Natural killer cell (primary cell): ENCODE results near the gene PLXDC1. TPM values are rescaled to one million over a fixed set of nuclear protein-coding genes. Genes with fewer than 3 reads are reported as not detected.
A peak's percentile ranks its signal among the peaks of the same experiment; 100 is the strongest.

ENCODE experiments used
- ATAC-seq, 3 donors: fragments of 150-1000 bp in 2 of 3; fragments of 200-7000 bp in 1 of 3; cut with Tn5 transposase; 1 replicate in 1 of 3; 2 replicates in 2 of 3; pipeline ENCODE4 v1.10.0; 2021; ENCODE audit warnings: mild to moderate bottlenecking in 2 of 3, moderate library complexity in 2 of 3
- DNase-seq, 2 donors: peaks; one replicate each; pipeline versions ENCODE4 v3.0.0 to v3.0.0-alpha.2; 2013 to 2021; ENCODE audit warnings: mixed read lengths in 1 of 2
- H3K27ac ChIP-seq: one replicate; pipeline ENCODE4 v1.5.1; 2013; ENCODE audit warnings: mild to moderate bottlenecking, low read length
- H3K27me3 ChIP-seq: one replicate; pipeline ENCODE4 v1.6.1; 2013; ENCODE audit warnings: low read length; ENCODE audit not compliant: control insufficient read depth, insufficient read depth
- H3K36me3 ChIP-seq: one replicate; pipeline ENCODE4 v1.6.1; 2013; ENCODE audit warnings: low read length; ENCODE audit not compliant: control insufficient read depth, insufficient read depth
- H3K4me1 ChIP-seq: one replicate; pipeline ENCODE4 v1.6.1; 2013; ENCODE audit warnings: low read length; ENCODE audit not compliant: control insufficient read depth, insufficient read depth
- H3K4me3 ChIP-seq: one replicate; pipeline ENCODE4 v1.5.1; 2013; ENCODE audit warnings: low read length
- H3K9me3 ChIP-seq: one replicate; pipeline ENCODE4 v1.6.1; 2013; ENCODE audit warnings: low read length; ENCODE audit not compliant: control insufficient read depth, insufficient read depth
- H3K27ac Mint-ChIP-seq, 2 donors: one replicate each; pipeline ENCODE4 v1.8.0; 2022; ENCODE audit warnings: mild to moderate bottlenecking in 2 of 2, mixed read lengths in 2 of 2, moderate library complexity in 1 of 2
- H3K27me3 Mint-ChIP-seq, 2 donors: one replicate each; pipeline ENCODE4 v1.8.0; 2022; ENCODE audit warnings: low read depth in 2 of 2, mixed read lengths in 2 of 2
- H3K36me3 Mint-ChIP-seq: one replicate; pipeline ENCODE4 v1.8.0; 2022; ENCODE audit warnings: mixed read lengths
- H3K4me1 Mint-ChIP-seq, 2 donors: one replicate each; pipeline ENCODE4 v1.8.0; 2022; ENCODE audit warnings: mixed read lengths in 2 of 2
- H3K4me3 Mint-ChIP-seq: one replicate; pipeline ENCODE4 v1.8.0; 2022; ENCODE audit warnings: mild to moderate bottlenecking, moderate library complexity, mixed read lengths
- H3K9me3 Mint-ChIP-seq, 2 donors: one replicate each; pipeline ENCODE4 v1.8.0; 2022; ENCODE audit warnings: mixed read lengths in 2 of 2
- WGBS: methylation state at CpG from one replicate; pipeline ENCODE4 v1.1.7; 2013; ENCODE audit warnings: missing lambda C conversion rate; ENCODE audit not compliant: insufficient coverage; 5-methylcytosine and 5-hydroxymethylcytosine counted together
- intact Hi-C: fragments of 100-400 bp; cut with micrococcal nuclease; formaldehyde crosslinking; loops from one replicate; pipeline ENCODE4 v1.14.2; 2022
- total RNA-seq, 4 donors: library from RNA; stranded (reverse); fragments of 120-200 nt in 1 of 4; gene quantifications; one replicate each; pipeline versions ENCODE4 v1.2.3 to v1.2.4, GENCODE V29; 2013 to 2022
- TF ChIP-seq, protein P1 (sequence below): fragments of 200-600 bp; IDR thresholded peaks from one replicate; pipeline ENCODE4 v1.8.0; 2022; ENCODE audit warnings: antibody characterized with exemption

PLXDC1 gene
- total RNA-seq, 3 donors from 2014 or later (not counting 1 experiment from before 2014, with no cell fraction given), result 5.7 to 53.6 (median 15.9) TPM

DNA sequence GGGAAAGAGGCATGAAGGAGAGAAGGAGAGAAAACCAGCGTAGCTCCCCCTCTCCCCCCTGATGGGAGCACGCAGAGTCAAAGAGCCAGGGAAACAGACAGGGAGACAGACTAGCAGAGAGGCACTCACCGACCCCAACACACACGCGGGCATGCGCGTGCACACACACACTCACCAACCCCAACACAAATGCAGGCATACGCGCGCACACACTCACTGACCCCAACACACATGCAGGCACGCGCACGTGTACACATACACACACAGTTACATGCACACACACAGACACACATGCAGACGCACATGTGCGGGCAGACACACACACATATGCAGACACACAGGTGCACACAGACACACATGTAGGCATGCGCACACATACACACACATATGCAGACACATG is 41.5 kb upstream of the PLXDC1 start:
- H3K4me3 Mint-ChIP-seq, result no peak overlapping the region

DNA sequence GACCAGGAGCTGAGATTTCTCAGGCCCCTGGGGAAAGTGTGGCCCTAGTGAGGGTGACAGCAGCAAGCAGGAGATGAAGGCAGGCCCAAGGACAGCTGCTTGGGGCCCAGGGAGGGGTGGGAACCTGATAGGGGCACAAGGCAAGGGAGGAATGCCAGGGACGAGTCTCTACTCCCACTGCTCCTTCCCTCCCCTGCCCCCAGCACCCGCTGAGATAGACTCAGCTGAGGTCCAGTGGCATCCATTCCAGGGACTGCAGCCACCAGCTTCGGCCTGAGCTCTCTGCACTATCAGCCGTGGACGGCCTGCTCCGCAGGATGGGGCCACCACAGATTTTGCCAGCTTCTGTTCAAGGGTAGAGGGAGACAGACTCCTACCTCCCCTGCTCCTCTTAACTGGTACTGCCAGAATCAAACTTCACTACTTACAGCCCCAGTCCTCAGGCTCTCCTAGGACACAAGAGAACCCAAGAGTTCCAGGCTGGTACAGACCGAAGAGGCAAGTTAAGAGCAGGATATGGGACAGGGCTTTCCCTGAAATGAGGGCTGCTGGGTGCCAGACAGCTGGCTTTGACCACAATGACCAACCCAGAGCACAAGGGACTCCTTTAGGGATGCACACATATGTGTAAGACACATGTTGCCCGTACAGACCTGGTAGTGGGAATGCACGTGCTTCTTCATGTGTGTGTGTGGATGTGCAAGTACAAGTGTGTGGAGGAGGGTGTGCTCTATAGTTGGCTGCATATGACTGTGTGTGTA is 40.5 kb upstream of the PLXDC1 start:
- TF ChIP-seq, protein P1, sequence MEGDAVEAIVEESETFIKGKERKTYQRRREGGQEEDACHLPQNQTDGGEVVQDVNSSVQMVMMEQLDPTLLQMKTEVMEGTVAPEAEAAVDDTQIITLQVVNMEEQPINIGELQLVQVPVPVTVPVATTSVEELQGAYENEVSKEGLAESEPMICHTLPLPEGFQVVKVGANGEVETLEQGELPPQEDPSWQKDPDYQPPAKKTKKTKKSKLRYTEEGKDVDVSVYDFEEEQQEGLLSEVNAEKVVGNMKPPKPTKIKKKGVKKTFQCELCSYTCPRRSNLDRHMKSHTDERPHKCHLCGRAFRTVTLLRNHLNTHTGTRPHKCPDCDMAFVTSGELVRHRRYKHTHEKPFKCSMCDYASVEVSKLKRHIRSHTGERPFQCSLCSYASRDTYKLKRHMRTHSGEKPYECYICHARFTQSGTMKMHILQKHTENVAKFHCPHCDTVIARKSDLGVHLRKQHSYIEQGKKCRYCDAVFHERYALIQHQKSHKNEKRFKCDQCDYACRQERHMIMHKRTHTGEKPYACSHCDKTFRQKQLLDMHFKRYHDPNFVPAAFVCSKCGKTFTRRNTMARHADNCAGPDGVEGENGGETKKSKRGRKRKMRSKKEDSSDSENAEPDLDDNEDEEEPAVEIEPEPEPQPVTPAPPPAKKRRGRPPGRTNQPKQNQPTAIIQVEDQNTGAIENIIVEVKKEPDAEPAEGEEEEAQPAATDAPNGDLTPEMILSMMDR, result no peak
- H3K27me3 ChIP-seq, result no peaks in the 10 kb centered on the region
- WGBS, result 95% methylated on average over 9 of the region's 9 CpGs
- H3K9me3 ChIP-seq, result no peaks in the 10 kb centered on the region
- no peak overlapping the region for H3K4me3 ChIP-seq
- Mint-ChIP-seq H3K27ac (peak overlapping the region in 1 of 2 donors; percentile 56), H3K9me3 (no peaks in the 10 kb centered on the region), H3K4me1 (peaks cover 6 to 35% of the 10 kb centered on the region in 2 donors), H3K4me3 (no peak overlapping the region), H3K36me3 (no peaks in the 10 kb centered on the region), H3K27me3 (no peaks in the 10 kb centered on the region)
- DNase-seq (no peak), ATAC-seq (no peak)
- intact Hi-C loops, result no loop called here
- peaks cover 22% of the 10 kb centered on the region for H3K4me1 ChIP-seq
- no peak overlapping the region for H3K27ac ChIP-seq
- peaks cover 19% of the 10 kb centered on the region for H3K36me3 ChIP-seq

More for the DNA sequence above, 41.5 kb upstream of the PLXDC1 start:
- no peak overlapping the region for H3K27ac ChIP-seq
- no peaks in the 10 kb centered on the region for H3K27me3 ChIP-seq
- H3K4me1 Mint-ChIP-seq, result peaks cover 7 to 40% of the 10 kb centered on the region in 2 donors
- ATAC-seq (no peak), DNase-seq (no peak)
- TF ChIP-seq, protein P1, result no peak
- WGBS, result 96% methylated on average over 16 of the region's 16 CpGs
- intact Hi-C loops, result no loop called here
- H3K4me3 ChIP-seq, result no peak overlapping the region
- no peaks in the 10 kb centered on the region for H3K27me3 Mint-ChIP-seq
- H3K4me1 ChIP-seq, result peaks cover 29% of the 10 kb centered on the region
- H3K36me3 ChIP-seq, result peaks cover 12% of the 10 kb centered on the region
- H3K9me3 ChIP-seq, result no peaks in the 10 kb centered on the region
- no peaks in the 10 kb centered on the region for H3K36me3 Mint-ChIP-seq
- H3K9me3 Mint-ChIP-seq, result no peaks in the 10 kb centered on the region
- H3K27ac Mint-ChIP-seq, result no peak overlapping the region

DNA sequence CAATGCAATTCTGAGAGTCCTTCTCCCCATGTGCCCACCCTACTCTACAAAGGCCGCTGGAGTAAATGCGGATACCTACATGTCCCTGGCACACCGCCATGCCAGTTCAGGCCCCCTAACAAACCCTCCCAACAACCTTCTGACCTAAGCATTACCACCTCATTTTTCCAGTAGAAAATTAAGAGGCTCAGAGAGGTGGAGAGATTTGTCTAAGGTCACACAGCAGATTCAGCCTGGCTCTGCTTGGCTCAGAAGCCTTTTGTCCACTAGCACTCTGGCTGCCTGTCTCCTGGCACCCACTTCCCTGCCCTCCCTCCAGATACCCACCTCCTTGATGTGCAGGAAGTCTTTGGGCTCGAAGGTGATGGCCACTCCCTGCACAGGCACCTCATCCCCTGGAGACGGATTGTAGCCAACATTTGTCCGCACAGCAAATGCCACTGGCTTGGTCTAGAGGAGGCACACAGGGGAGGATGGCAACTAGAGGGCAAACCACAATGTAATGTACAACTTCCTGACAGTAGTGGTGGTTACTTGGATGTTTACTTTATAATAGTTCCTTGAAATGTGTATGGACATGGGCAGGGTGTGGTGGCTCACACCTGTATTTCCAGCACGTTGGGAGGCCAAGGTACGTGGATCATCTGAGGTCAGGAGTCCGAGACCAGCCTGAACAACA is 35.9 kb upstream of the PLXDC1 start:
- Mint-ChIP-seq H3K9me3 (no peaks in the 10 kb centered on the region), H3K4me1 (peaks cover 0 to 2% of the 10 kb centered on the region in 2 donors), H3K36me3 (no peaks in the 10 kb centered on the region), H3K4me3 (no peak overlapping the region), H3K27me3 (no peaks in the 10 kb centered on the region), H3K27ac (no peak overlapping the region)
- no peak overlapping the region for H3K27ac ChIP-seq
- H3K4me3 ChIP-seq, result no peak overlapping the region
- 78% methylated on average over 9 of the region's 9 CpGs for WGBS
- no peaks in the 10 kb centered on the region for H3K4me1 ChIP-seq
- no peaks in the 10 kb centered on the region for H3K27me3 ChIP-seq
- no peak for ATAC-seq
- H3K36me3 ChIP-seq, result peaks cover 33% of the 10 kb centered on the region
- no peak for DNase-seq
- TF ChIP-seq, protein P1, result no peak
- intact Hi-C loops, result no loop called here
- no peaks in the 10 kb centered on the region for H3K9me3 ChIP-seq
